Erythroblast (primary cell): ENCODE data around the gene FAM135A.
"Not testable (repeated sequence)": the region's sequence is repeated elsewhere in the genome, so short reads cannot be mapped to it uniquely, and the experiment has no call there.

Source experiments
- GATA1 ChIP-seq: IDR thresholded peaks from 2 replicates; pipeline ENCODE4 v1.6.1; 2011; ENCODE audit warnings: low read depth, mild to moderate bottlenecking, control low read depth, low read length, moderate library complexity
- POLR2A ChIP-seq: IDR thresholded peaks from 2 replicates; pipeline ENCODE4 v1.6.1; 2011; ENCODE audit warnings: mild to moderate bottlenecking, low read length

DNA sequence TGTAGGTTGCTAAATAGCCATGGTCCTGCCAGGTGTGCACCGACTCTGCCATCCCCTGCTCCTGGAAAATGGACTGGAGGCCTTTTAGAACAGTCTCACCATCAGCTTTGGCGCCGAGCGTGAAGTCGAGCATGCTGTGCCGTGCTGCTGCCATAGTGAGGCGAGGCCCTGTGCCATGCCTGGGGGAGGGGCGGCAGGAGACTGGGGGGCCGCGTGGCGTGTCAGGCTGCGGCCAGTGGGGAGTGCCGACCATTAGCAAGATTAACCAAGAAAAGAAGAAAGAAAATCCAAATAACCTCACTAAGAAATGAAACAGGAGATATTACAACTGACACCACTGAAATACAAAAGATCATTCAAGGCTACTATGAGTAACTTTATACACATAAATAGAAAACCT, 195.9 kb downstream of the FAM135A start:
- not testable (repeated sequence) for TF ChIP-seq POLR2A, GATA1
